Duodenal mucosa (tissue), 2 donors: Measurements from ENCODE around the gene SLMAP.

Source experiments
- H3K27ac ChIP-seq: one replicate; pipeline ENCODE4 v1.7.0; 2013; ENCODE audit warnings: low read depth, low read length
- H3K27me3 ChIP-seq, 2 donors: one replicate each; pipeline ENCODE4 v1.7.0; 2013; ENCODE audit warnings: low read length in 2 of 2, control low read depth in 1 of 2; ENCODE audit not compliant: insufficient read depth in 2 of 2, control insufficient read depth in 1 of 2
- H3K36me3 ChIP-seq, 2 donors: one replicate each; pipeline ENCODE4 v1.7.0; 2013; ENCODE audit warnings: low read length in 2 of 2, control low read depth in 1 of 2; ENCODE audit not compliant: insufficient read depth in 2 of 2, control insufficient read depth in 1 of 2
- H3K4me1 ChIP-seq, 2 donors: one replicate each; pipeline ENCODE4 v1.7.0; 2013; ENCODE audit warnings: low read length in 2 of 2, control low read depth in 1 of 2; ENCODE audit not compliant: insufficient read depth in 2 of 2, control insufficient read depth in 1 of 2
- H3K4me3 ChIP-seq, 2 donors: one replicate each; pipeline ENCODE4 v1.7.0; 2013; ENCODE audit warnings: low read length in 2 of 2, low read depth in 1 of 2
- H3K9ac ChIP-seq, 2 donors: one replicate each; pipeline ENCODE4 v1.7.0; 2013; ENCODE audit warnings: low read length in 2 of 2, low read depth in 1 of 2
- H3K9me3 ChIP-seq, 2 donors: one replicate each; pipeline ENCODE4 v1.7.0; 2013; ENCODE audit warnings: low read length in 2 of 2, control low read depth in 1 of 2; ENCODE audit not compliant: control insufficient read depth in 1 of 2

The SLMAP gene

DNA sequence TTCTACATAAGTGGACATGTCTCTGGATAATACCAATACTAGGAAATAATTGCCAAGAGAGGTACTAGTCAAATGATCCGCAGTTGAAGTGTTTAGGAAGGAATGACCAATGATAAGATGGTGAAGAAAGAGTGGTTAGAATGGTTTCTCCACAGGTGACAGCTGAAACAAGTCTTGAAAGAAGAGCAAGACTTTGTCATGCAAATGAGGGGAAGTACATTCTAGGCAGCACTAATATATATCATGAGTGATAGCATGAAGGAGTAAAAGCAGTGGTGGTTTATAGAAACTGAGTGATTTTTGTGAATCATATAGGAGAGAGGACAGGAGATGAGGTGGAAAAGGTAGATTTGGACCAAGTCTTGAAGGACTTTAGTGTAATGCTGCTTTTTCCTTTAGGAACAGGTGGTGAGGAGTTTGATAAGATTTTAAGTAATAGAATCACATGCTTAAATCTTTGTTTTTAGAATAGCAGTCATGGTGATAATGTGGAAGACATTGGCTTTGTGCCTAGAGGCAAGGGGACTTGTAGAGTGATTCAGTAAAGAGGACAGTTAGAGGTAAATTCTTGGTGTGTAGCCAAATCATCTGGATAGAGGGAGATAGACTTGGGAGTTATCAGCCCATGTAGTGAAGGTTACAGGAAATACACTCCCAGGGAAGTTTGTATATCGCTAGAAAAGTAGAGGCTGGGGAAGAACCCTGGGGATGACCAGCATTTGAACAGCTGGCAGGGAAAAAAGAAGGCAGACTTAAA is 31.9 kb downstream of the SLMAP start:
- no peaks in the 10 kb centered on the region for H3K27me3 ChIP-seq
- no peak overlapping the region for H3K4me3 ChIP-seq
- H3K4me1 ChIP-seq, result peaks cover 25 to 27% of the 10 kb centered on the region in 2 donors
- H3K27ac ChIP-seq, result no peak overlapping the region
- H3K36me3 ChIP-seq, result no peaks in the 10 kb centered on the region
- no peak overlapping the region for H3K9ac ChIP-seq
- no peaks in the 10 kb centered on the region for H3K9me3 ChIP-seq

DNA sequence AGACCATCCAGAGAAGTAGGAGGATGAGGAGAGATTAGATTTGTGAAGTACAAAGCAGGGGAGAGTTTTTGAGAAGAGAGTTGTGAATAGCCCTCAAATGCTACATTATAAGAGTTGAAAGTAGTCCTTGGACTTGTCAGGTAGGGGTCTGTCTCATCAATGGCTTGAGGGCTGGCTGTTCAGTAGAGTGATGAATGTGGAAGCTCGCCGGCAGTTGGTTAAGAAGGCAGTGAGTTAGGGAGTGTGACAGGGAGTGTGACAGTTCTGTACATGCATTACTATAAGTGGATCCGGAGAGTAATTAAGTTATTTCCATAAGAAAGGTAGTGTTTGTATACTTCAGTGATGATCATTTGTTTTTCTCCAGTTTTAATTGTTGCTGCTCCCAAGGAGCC is 32.5 kb downstream of the SLMAP start:
- Histone ChIP-seq H3K9ac (no peak overlapping the region), H3K9me3 (no peaks in the 10 kb centered on the region), H3K4me1 (peaks cover 20 to 21% of the 10 kb centered on the region in 2 donors), H3K36me3 (no peaks in the 10 kb centered on the region), H3K4me3 (no peak overlapping the region), H3K27ac (no peak overlapping the region), H3K27me3 (no peaks in the 10 kb centered on the region)

DNA sequence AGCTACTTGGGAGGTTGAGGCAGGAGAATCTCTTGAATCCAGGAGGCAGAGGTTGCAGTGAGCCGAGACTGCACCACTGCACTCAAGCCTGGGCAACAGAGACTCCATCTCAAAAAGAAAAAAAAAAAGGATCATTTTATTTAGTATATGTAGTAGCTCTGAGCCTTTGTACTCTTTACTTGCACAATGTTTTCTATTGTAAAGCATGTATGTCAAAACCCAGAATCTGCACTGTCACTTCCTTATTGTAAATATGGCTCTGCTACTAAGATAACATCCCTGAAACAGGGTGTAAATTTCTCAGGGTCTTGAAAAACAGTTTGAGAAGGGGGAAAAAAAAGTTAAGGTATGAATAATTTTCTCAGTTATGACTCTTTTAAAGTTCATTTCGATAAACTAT is 35.1 kb downstream of the SLMAP start:
- no peaks in the 10 kb centered on the region for H3K27me3 ChIP-seq
- H3K27ac ChIP-seq, result no peak overlapping the region
- H3K4me1 ChIP-seq, result peaks cover 14 to 16% of the 10 kb centered on the region in 2 donors

DNA sequence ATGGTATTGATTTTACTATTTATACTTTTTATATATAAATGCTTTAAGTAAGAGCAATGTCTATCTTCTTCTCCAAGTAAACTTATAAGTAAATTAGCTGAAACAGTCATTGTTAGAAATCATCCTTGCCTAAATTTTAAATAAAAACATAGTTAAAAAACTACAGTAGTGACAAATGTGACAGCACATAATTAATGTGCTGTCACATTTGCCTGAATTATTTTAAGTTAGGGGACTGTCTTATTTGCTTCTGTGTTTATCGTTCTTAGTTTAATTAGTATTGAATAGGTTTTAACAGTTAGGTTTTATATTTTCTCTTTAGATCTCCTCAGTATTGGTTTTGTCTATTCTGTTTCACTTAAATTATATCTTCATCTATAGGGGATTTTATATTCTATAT is 36.1 kb downstream of the SLMAP start:
- Histone ChIP-seq H3K9me3 (no peaks in the 10 kb centered on the region), H3K4me1 (peaks cover 16 to 20% of the 10 kb centered on the region in 2 donors), H3K4me3 (no peak overlapping the region), H3K27ac (no peak overlapping the region), H3K27me3 (no peaks in the 10 kb centered on the region), H3K9ac (no peak overlapping the region), H3K36me3 (no peaks in the 10 kb centered on the region)

More for the DNA sequence above, 35.1 kb downstream of the SLMAP start:
- Histone ChIP-seq H3K36me3 (no peaks in the 10 kb centered on the region), H3K9ac (no peak overlapping the region), H3K9me3 (no peaks in the 10 kb centered on the region), H3K4me3 (no peak overlapping the region)

DNA sequence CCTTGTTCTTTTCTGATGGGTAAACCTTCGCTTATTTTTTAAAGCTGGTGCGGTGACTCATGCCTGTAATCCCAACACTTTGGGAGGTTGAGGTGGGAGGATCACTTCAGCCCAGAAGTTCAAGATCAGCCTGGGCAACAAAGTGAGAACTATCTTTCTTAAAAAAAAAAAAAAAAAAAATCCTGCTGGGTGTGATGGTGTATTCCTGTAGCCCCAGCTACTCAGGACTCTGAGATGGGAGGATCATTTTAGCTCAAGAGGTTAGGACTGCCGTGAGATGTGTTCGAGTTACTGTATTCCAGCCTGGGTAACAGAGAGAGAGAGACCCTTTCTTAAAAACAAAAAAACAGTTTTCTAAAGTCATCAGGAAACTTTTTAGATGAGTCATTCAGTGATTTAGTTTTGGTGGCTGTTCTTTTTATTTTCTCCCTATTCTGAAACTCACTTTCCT is 37.7 kb downstream of the SLMAP start:
- H3K4me3 ChIP-seq, result no peak overlapping the region
- no peaks in the 10 kb centered on the region for H3K9me3 ChIP-seq
- peaks cover 9% of the 10 kb centered on the region in 2 donors for H3K4me1 ChIP-seq
- no peak overlapping the region for H3K9ac ChIP-seq
- no peaks in the 10 kb centered on the region for H3K27me3 ChIP-seq
- H3K36me3 ChIP-seq, result no peaks in the 10 kb centered on the region
- no peak overlapping the region for H3K27ac ChIP-seq

DNA sequence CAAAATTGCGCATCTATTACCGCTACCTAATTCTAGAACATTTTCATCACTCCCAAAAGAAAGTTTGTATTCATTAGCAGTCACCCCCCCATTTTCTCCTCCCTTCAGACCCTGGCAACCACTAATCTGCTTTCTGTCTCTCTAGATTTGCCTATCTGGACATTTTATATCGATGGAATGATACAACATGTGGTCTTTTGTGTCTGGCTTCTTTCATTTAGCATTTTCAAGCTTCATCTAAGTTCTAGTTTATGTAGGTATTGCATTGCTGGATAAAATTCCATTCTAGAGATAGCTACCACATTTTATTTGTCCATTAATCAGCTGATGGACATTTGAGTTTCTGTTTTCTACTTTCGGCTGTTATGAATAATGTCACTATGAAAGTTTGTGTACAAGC is 38.4 kb downstream of the SLMAP start:
- H3K9me3 ChIP-seq, result no peaks in the 10 kb centered on the region
- no peak overlapping the region for H3K4me3 ChIP-seq
- no peaks in the 10 kb centered on the region for H3K27me3 ChIP-seq
- no peak overlapping the region for H3K27ac ChIP-seq
- no peak overlapping the region for H3K9ac ChIP-seq
- peaks cover 11 to 13% of the 10 kb centered on the region in 2 donors for H3K4me1 ChIP-seq
- no peaks in the 10 kb centered on the region for H3K36me3 ChIP-seq

DNA sequence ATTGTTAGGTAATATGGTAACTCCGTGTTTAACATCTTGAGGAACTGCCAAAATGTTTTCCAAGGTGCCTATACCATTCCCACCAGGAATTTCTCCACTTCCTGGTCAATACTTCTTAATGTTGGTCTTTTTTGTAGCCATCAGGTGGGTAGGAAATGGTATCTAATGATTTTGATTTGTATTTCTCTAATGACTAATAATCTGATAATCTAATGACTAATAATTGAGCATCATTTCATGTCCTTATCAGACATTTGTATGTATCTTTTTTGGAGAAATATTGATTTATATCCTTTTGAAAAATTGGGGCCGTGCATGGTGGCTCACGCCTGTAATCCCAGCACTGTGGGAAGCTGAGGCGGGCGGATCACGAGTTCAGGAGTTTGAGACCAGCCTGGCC is 38.8 kb downstream of the SLMAP start:
- H3K9ac ChIP-seq, result no peak overlapping the region
- peaks cover 11 to 13% of the 10 kb centered on the region in 2 donors for H3K4me1 ChIP-seq
- H3K36me3 ChIP-seq, result no peaks in the 10 kb centered on the region
- no peak overlapping the region for H3K27ac ChIP-seq
- no peaks in the 10 kb centered on the region for H3K9me3 ChIP-seq
- no peaks in the 10 kb centered on the region for H3K27me3 ChIP-seq
- H3K4me3 ChIP-seq, result no peak overlapping the region

DNA sequence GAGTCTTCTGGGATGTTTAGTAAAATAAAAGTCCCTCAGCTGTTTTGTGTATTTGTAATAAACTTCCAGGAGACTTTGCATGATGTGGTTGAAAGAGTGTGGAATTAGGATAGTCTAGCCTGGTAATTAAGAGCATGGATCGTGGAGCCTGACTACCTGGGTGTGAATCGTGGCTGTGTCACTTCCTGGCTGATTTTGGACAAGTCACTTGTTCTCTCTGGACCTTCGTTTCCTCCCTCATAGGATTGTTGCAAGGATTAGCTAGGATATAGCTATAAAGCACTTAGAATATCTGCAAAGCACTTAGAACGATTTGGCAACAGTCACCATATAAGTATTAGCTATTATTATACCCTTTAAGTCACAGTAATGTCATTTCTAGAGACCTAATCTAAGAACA is 40.2 kb downstream of the SLMAP start:
- Histone ChIP-seq H3K9me3 (no peaks in the 10 kb centered on the region), H3K4me1 (peaks cover 13 to 14% of the 10 kb centered on the region in 2 donors), H3K27ac (no peak overlapping the region), H3K9ac (no peak overlapping the region), H3K27me3 (no peaks in the 10 kb centered on the region), H3K36me3 (no peaks in the 10 kb centered on the region), H3K4me3 (no peak overlapping the region)

DNA sequence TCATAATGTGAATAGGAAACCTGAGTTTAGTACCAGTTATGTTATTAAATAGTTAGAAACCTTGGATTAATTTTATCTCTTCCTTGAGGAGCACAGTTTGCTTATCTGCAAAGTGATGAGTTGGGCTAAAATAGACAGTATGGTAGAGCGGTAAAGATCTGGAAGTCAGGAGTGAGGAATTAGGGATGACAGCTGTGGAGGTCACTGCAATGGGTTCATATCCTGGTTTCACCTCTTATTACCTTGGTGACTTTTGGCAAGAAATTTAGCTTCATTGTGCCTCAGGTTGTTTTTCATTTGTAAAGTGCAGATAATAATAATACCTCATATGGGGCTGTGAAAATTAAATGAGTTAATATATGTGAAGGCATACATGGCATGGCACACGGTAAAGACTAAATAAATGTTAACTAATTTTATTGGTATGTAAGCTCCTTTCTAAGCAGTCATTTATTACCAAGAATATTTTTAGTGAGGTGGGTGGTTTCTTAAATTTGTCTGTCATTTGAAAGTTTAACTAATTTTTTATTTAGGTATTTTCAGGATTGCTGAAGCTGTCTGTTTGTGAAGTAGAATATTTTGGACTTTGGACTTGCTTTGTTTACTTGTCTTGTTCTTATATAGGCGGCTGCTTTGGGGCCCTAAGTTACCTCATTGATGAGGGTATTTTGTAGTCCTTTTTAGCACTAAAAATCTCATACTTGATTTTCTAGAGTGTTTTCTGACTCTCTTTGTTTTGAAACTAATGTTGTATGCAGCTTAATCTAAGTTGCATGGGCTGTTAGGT is 41.8 kb downstream of the SLMAP start:
- H3K27me3 ChIP-seq, result no peaks in the 10 kb centered on the region
- H3K9ac ChIP-seq, result no peak overlapping the region
- no peak overlapping the region for H3K4me3 ChIP-seq
- H3K27ac ChIP-seq, result no peak overlapping the region
- H3K4me1 ChIP-seq, result peaks cover 15 to 22% of the 10 kb centered on the region in 2 donors
- H3K9me3 ChIP-seq, result no peaks in the 10 kb centered on the region
- no peaks in the 10 kb centered on the region for H3K36me3 ChIP-seq

DNA sequence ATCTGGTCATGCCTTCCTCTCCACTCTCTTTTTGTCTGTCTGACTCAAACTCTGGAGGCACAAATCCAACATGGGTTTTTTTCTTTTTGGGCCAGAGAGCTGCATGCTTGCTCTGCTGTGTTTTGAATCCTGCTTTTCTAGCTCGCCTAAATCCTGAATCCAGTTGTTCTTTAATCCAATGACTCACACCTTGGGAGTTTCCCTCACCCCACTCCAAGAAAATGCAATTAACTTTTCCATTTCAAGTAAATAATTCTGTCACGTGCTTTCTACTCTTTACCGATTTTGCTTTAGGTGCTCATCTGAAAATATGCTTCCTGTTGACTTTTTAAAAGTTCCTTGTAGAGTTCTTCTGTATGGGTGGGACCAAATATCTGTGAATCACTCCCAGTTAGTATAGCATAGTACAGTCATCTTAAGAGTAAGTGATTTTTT is 47.6 kb downstream of the SLMAP start:
- Histone ChIP-seq H3K4me3 (peak overlapping the region; percentile 11 to 16), H3K27ac (peak overlapping the region; percentile 5), H3K27me3 (no peaks in the 10 kb centered on the region), H3K9me3 (no peaks in the 10 kb centered on the region), H3K9ac (no peak overlapping the region), H3K4me1 (peaks cover 12 to 22% of the 10 kb centered on the region in 2 donors), H3K36me3 (no peaks in the 10 kb centered on the region)
